Activated B cell treated with CpG ODN at 0.5 μM for 24 hours (primary cell): Measurements from ENCODE around the gene CDC42. TPM values are rescaled to one million over a fixed set of nuclear protein-coding genes. Genes with fewer than 3 reads are reported as not detected.

Experiments
- ATAC-seq: fragments of 200-7000 bp; cut with Tn5 transposase; one replicate; pipeline ENCODE4 v1.10.0; 2021; ENCODE audit warnings: low read depth, mild to moderate bottlenecking, moderate library complexity
- CTCF ChIA-PET: fragments of 350-600 bp; sonication (Branson Sonifier 250); formaldehyde crosslinking; loops from one replicate; lab custom pipeline; 2021; ENCODE audit warnings: antibody characterized with exemption; lab: Charles Lee
- POLR2A ChIA-PET: fragments of 350-600 bp; sonication (Branson Sonifier 250); formaldehyde crosslinking; loops from one replicate; lab custom pipeline; 2021; ENCODE audit warnings: antibody characterized with exemption; lab: Charles Lee
- DNase-seq: peaks from one replicate; pipeline ENCODE4 v3.0.0; 2022
- H3K27ac Mint-ChIP-seq: one replicate; pipeline ENCODE4 v1.8.0; 2020; ENCODE audit warnings: mixed read lengths
- H3K27me3 Mint-ChIP-seq: one replicate; pipeline ENCODE4 v1.8.0; 2021; ENCODE audit warnings: mixed read lengths
- H3K36me3 Mint-ChIP-seq: one replicate; pipeline ENCODE4 v1.8.0; 2021; ENCODE audit warnings: low read depth, mixed read lengths
- H3K4me1 Mint-ChIP-seq: one replicate; pipeline ENCODE4 v1.8.0; 2021; ENCODE audit warnings: mixed read lengths
- H3K4me3 Mint-ChIP-seq: one replicate; pipeline ENCODE4 v1.8.0; 2020; ENCODE audit warnings: mild to moderate bottlenecking, mixed read lengths
- H3K9me3 Mint-ChIP-seq: one replicate; pipeline ENCODE4 v1.8.0; 2020; ENCODE audit warnings: mixed read lengths
- intact Hi-C: fragments of 100-400 bp; cut with micrococcal nuclease; formaldehyde crosslinking; loops from one replicate; pipeline ENCODE4 v1.15.1; 2024
- total RNA-seq: library from RNA; stranded (reverse); gene quantifications from 2 replicates; pipeline ENCODE4 v1.2.3, GENCODE V29; 2022
- TF ChIP-seq, protein P1 (sequence below): fragments of 200-600 bp; IDR thresholded peaks from one replicate; pipeline ENCODE4 v1.8.0; 2022; ENCODE audit warnings: antibody characterized with exemption, mild to moderate bottlenecking

Gene CDC42
- total RNA-seq, 1 donor from 2014 or later = 310 TPM

DNA sequence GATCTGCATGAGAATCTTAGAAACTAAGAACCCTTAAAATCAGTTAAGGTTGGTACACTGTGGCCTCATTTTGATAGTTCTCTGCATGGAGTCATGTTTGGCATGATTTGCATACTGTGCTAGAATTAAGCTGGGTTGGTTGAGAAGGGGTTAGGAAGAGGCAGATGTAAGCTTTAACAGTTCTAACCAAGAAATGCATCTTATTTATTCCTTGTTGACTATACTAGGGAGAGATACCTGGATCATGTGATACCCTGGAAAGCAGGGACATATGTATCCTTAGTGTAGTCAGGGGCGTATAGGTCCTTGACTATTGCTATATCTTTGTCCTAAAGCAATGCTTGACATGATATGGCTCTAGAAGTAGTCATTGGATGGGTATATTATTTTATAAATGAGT is 41.0 kb downstream of the CDC42 start:
- ChIA-PET CTCF (interaction anchor here (0.8 to 0.9 kb wide), 2 partner anchors 12 to 48 kb away, joined by 3 read pairs; no protein-coding TSS in a partner anchor), POLR2A (interaction anchor here (0.5 to 3.1 kb wide), 6 partner anchors 8 to 880 kb away, joined by 3 to 28 read pairs (median 4); partner anchors contain the start of gene CDC42)
- ATAC-seq (no peak), DNase-seq (no peak)
- Mint-ChIP-seq H3K4me1 (peaks cover 60% of the 10 kb centered on the region), H3K27me3 (no peaks in the 10 kb centered on the region), H3K27ac (peak overlapping the region; percentile 32), H3K9me3 (no peaks in the 10 kb centered on the region), H3K4me3 (no peak overlapping the region), H3K36me3 (peaks cover 86% of the 10 kb centered on the region)
- TF ChIP-seq, protein P1, sequence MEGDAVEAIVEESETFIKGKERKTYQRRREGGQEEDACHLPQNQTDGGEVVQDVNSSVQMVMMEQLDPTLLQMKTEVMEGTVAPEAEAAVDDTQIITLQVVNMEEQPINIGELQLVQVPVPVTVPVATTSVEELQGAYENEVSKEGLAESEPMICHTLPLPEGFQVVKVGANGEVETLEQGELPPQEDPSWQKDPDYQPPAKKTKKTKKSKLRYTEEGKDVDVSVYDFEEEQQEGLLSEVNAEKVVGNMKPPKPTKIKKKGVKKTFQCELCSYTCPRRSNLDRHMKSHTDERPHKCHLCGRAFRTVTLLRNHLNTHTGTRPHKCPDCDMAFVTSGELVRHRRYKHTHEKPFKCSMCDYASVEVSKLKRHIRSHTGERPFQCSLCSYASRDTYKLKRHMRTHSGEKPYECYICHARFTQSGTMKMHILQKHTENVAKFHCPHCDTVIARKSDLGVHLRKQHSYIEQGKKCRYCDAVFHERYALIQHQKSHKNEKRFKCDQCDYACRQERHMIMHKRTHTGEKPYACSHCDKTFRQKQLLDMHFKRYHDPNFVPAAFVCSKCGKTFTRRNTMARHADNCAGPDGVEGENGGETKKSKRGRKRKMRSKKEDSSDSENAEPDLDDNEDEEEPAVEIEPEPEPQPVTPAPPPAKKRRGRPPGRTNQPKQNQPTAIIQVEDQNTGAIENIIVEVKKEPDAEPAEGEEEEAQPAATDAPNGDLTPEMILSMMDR = no peak
- intact Hi-C loops = loop anchor here (5.0 kb wide), 2 partner anchors 41 to 549 kb away; partner anchors contain the start of genes C1QC and CDC42

DNA sequence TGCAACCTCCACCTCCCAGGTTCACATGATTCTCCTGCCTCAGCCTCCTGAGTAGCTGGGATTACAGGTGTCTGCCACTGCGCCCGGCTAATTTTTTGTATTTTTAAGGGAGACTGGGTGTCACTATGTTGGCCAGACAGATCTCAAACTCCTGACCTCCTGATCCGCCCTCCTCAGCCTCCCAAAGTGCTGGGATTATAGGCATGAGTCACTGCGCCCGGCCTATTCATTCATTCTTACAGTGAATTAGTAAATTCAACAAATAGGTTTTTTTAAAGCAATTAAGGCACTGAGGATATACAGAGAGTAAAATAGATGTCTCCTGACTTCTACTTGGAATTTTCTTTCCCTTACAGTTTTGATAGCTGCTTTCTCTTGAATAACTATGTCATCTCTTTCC is 43.5 kb downstream of the CDC42 start:
- H3K9me3 Mint-ChIP-seq = no peaks in the 10 kb centered on the region
- intact Hi-C loops = no loop called here
- ChIA-PET POLR2A (no interaction called here), CTCF (no interaction called here)
- no peak overlapping the region for H3K27ac Mint-ChIP-seq
- H3K4me1 Mint-ChIP-seq = peaks cover 56% of the 10 kb centered on the region
- ATAC-seq (no peak), DNase-seq (no peak)
- TF ChIP-seq, protein P1 = no peak
- H3K36me3 Mint-ChIP-seq = peaks cover 83% of the 10 kb centered on the region
- no peak overlapping the region for H3K4me3 Mint-ChIP-seq
- H3K27me3 Mint-ChIP-seq = no peaks in the 10 kb centered on the region

DNA sequence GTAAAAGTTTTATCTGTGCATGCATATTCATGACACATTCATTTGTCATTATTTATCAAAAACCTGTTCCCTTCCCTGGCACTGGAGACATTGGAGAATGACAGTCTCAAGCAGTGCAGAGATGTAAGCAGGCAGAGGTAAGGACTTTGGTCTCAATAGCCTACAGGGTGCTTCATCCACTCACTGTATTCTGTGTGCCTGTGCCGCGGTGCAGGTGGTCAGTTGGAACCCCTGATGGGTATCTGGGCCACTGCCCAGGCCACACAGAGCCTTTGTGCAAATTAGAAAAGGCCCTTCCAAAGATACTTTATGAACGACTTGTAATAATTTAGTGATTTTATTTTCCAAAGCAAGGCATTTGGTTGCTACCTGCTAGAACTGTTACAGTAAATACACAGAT is 44.0 kb downstream of the CDC42 start:
- DNase-seq = no peak
- Mint-ChIP-seq H3K9me3 (no peaks in the 10 kb centered on the region), H3K4me1 (peaks cover 56% of the 10 kb centered on the region), H3K4me3 (no peak overlapping the region), H3K27me3 (no peaks in the 10 kb centered on the region), H3K27ac (no peak overlapping the region), H3K36me3 (peaks cover 82% of the 10 kb centered on the region)
- ATAC-seq = no peak
- CTCF ChIA-PET = no interaction called here
- TF ChIP-seq, protein P1 = no peak
- POLR2A ChIA-PET = no interaction called here
- intact Hi-C loops = no loop called here

DNA sequence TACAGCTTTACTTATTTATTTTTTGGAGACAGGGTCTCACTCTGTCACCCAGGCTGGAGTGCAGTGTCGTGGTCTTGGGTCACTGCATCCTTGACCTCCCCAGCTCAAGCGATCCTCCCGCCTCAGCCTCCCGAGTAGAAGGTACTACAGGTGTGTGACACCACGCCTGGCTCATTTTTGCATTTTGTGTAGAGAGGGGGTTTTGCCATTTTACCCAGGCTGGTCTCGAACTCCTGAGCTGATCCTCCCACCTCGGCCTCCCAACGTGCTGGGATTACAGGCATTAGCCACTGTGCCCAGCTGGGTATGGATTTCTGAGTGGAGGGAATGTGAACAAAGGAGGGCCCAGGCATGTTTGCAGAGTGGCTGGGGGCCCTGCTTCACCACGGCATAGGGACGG is 46.2 kb downstream of the CDC42 start:
- ATAC-seq = no peak
- CTCF ChIA-PET = no interaction called here
- H3K4me3 Mint-ChIP-seq = no peak overlapping the region
- peaks cover 79% of the 10 kb centered on the region for H3K36me3 Mint-ChIP-seq
- no peaks in the 10 kb centered on the region for H3K9me3 Mint-ChIP-seq
- POLR2A ChIA-PET = no interaction called here
- H3K27ac Mint-ChIP-seq = no peak overlapping the region
- TF ChIP-seq, protein P1 = no peak
- DNase-seq = no peak
- H3K27me3 Mint-ChIP-seq = no peaks in the 10 kb centered on the region
- intact Hi-C loops = no loop called here
- peaks cover 51% of the 10 kb centered on the region for H3K4me1 Mint-ChIP-seq

DNA sequence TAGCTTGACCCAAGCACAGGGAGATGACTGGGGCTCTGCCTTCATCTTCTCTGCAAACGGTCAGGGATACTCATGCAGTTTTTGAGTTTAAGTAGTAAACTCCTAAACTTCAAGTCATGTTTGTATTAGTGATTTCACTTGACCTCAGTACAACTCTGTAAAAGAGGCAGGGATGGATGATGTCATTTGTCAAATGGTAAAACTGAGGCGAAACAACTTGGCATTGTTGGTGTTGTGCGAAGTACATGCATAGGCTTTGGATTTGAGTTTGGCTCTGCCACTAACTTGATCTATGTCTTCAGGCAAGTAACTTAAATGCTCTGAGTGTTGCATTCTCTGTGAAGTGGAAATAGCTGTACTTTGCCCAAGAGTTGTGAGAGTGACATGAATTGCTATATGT is 47.7 kb downstream of the CDC42 start:
- H3K4me3 Mint-ChIP-seq = no peak overlapping the region
- H3K4me1 Mint-ChIP-seq = peaks cover 57% of the 10 kb centered on the region
- no peaks in the 10 kb centered on the region for H3K27me3 Mint-ChIP-seq
- no peaks in the 10 kb centered on the region for H3K9me3 Mint-ChIP-seq
- CTCF ChIA-PET = interaction anchor here (1.4 kb wide), 1 partner anchor 11 kb away, joined by 3 read pairs; no protein-coding TSS in a partner anchor
- POLR2A ChIA-PET = interaction anchor here (0.8 to 1.1 kb wide), 2 partner anchors 48 to 76 kb away, joined by 3 read pairs; partner anchors contain the start of gene CDC42
- TF ChIP-seq, protein P1 = no peak
- peak overlapping the region; percentile 38 for H3K27ac Mint-ChIP-seq
- intact Hi-C loops = no loop called here
- H3K36me3 Mint-ChIP-seq = peaks cover 81% of the 10 kb centered on the region
- ATAC-seq = no peak
- DNase-seq = no peak
